Body of pancreas (tissue), 4 donors: ENCODE results near the gene SEMA3E.

ENCODE experiments used
- POLR2A ChIP-seq, 3 donors: fragments of 450-650 bp; IDR thresholded peaks; one replicate each; pipeline ENCODE4 v1.6.1; 2016; ENCODE audit warnings: antibody characterized with exemption in 3 of 3, mild to moderate bottlenecking in 2 of 3
- TF ChIP-seq, protein P1 (sequence below), 7 experiments: fragments of 450-650 bp in 4 of 7; fragments of 200-600 bp in 3 of 7; sonication (generic) in 3 of 7; IDR thresholded peaks; one replicate each; pipeline ENCODE4 v1.5.1; 2016 to 2019; ENCODE audit warnings: antibody characterized with exemption in 7 of 7

DNA sequence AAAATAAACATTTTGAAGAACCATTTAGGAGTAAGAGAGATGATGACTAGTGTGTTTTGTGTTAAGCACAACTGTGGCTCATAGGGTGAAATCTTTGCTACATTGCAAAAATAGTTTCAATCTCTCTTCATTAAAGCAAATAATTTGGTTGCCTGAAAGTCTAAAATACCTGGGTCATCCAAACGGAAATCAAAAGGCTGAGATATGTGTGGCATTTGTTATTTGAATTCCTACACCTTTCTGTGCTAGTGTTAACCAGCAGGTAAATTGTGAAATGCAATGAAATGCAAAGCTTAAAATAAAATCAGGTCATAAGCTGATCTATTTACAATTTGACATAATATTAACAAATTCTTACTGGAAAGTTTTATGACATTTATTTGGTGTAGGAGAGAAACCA is 40.9 kb upstream of the SEMA3E start:
- TF ChIP-seq, protein P1, sequence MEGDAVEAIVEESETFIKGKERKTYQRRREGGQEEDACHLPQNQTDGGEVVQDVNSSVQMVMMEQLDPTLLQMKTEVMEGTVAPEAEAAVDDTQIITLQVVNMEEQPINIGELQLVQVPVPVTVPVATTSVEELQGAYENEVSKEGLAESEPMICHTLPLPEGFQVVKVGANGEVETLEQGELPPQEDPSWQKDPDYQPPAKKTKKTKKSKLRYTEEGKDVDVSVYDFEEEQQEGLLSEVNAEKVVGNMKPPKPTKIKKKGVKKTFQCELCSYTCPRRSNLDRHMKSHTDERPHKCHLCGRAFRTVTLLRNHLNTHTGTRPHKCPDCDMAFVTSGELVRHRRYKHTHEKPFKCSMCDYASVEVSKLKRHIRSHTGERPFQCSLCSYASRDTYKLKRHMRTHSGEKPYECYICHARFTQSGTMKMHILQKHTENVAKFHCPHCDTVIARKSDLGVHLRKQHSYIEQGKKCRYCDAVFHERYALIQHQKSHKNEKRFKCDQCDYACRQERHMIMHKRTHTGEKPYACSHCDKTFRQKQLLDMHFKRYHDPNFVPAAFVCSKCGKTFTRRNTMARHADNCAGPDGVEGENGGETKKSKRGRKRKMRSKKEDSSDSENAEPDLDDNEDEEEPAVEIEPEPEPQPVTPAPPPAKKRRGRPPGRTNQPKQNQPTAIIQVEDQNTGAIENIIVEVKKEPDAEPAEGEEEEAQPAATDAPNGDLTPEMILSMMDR (IDR thresholded peaks at IDR 0.05): no peak
- TF ChIP-seq POLR2A (IDR thresholded peaks at IDR 0.05): no peak
